Activated gamma-delta T cell treated with Interleukin-2 at 50 U/mL for 16 hours (primary cell): Measurements from ENCODE around the gene ESYT2.
A peak's percentile ranks its signal among the peaks of the same experiment; 100 is the strongest.

Experiments used
- DNase-seq: peaks from one replicate; pipeline ENCODE4 v3.0.0-alpha.2; 2020

The ESYT2 gene

GRCh38 chr7:158825628-158826289 lies 3.5 kb downstream of the ESYT2 start:
- DNase-seq, result no peak

- DNase-seq, result peak; percentile 69
Observed at GRCh38 chr7:158824028-158824427, 5.3 kb downstream of the ESYT2 start.

GRCh38 chr7:158821171-158822031 lies 7.9 kb downstream of the ESYT2 start:
- DNase-seq, result no peak

GRCh38 chr7:158820656-158821055 lies 8.7 kb downstream of the ESYT2 start:
- DNase-seq, result no peak

- DNase-seq, result no peak
Observed at GRCh38 chr7:158819571-158820203, 9.6 kb downstream of the ESYT2 start.

- peak; percentile 64 for DNase-seq
Observed at GRCh38 chr7:158818325-158819213, 10.7 kb downstream of the ESYT2 start.

GRCh38 chr7:158816995-158817394 lies 12.3 kb downstream of the ESYT2 start:
- DNase-seq, result no peak

GRCh38 chr7:158816271-158816670 lies 13.0 kb downstream of the ESYT2 start:
- DNase-seq, result no peak

- DNase-seq, result no peak
Observed at GRCh38 chr7:158815800-158816128, 13.5 kb downstream of the ESYT2 start.

- no peak for DNase-seq
Observed at GRCh38 chr7:158815083-158815799, 14.1 kb downstream of the ESYT2 start.

GRCh38 chr7:158814637-158815036 lies 14.7 kb downstream of the ESYT2 start:
- peak; percentile 62 for DNase-seq

GRCh38 chr7:158812684-158813083 lies 16.6 kb downstream of the ESYT2 start:
- DNase-seq, result peak; percentile 61

- no peak for DNase-seq
Observed at GRCh38 chr7:158811894-158812293, 17.4 kb downstream of the ESYT2 start.

GRCh38 chr7:158811461-158811860 lies 17.8 kb downstream of the ESYT2 start:
- DNase-seq, result peak; percentile 21

GRCh38 chr7:158810846-158811245 lies 18.5 kb downstream of the ESYT2 start:
- no peak for DNase-seq

GRCh38 chr7:158809596-158809995 lies 19.7 kb downstream of the ESYT2 start:
- DNase-seq, result no peak

- DNase-seq, result no peak
Observed at GRCh38 chr7:158808126-158808525, 21.2 kb downstream of the ESYT2 start.

GRCh38 chr7:158805937-158806336 lies 23.4 kb downstream of the ESYT2 start:
- DNase-seq, result no peak

GRCh38 chr7:158805414-158805813 lies 23.9 kb downstream of the ESYT2 start:
- DNase-seq, result no peak

- DNase-seq, result peak; percentile 36
Observed at GRCh38 chr7:158804335-158804734, 25.0 kb downstream of the ESYT2 start.

- no peak for DNase-seq
Observed at GRCh38 chr7:158803367-158803969, 25.8 kb downstream of the ESYT2 start.
